Measurements from ENCODE around the gene ELP1.

- TF ChIP-seq CTCF (IDR thresholded peaks at IDR 0.05) = no peak
- TF ChIP-seq POLR2A (IDR thresholded peaks at IDR 0.05) = no peak
These were observed 110.1 kb downstream of the ELP1 start for GRCh38 chr9:108823829-108824228.

Data from lower leg skin (tissue), 3 donors.